Measurements from ENCODE around the gene WDR82.

WDR82 gene

GRCh38 chr3:52306978-52307377, 28.5 kb upstream of the WDR82 start:
- no peak for DNase-seq (ENCODE audit: insufficient read length, low spot score)
- FAIRE-seq: no peak
- no peak for TF ChIP-seq CTCF (IDR thresholded peaks at IDR 0.05; ENCODE audit: insufficient read depth, missing control alignments)

- DNase-seq (ENCODE audit: insufficient read length, low spot score): no peak
- TF ChIP-seq CTCF (IDR thresholded peaks at IDR 0.05; ENCODE audit: insufficient read depth, missing control alignments): no peak
- FAIRE-seq: no peak
Observed at GRCh38 chr3:52305926-52306325, 27.5 kb upstream of the WDR82 start.

GRCh38 chr3:52303811-52304210, 25.4 kb upstream of the WDR82 start:
- TF ChIP-seq CTCF (IDR thresholded peaks at IDR 0.05; ENCODE audit: insufficient read depth, missing control alignments): no peak
- FAIRE-seq: no peak
- DNase-seq (ENCODE audit: insufficient read length, low spot score): no peak

GRCh38 chr3:52302426-52303145, 24.1 kb upstream of the WDR82 start:
- peak; percentile 13 for TF ChIP-seq CTCF (IDR thresholded peaks at IDR 0.05; ENCODE audit: insufficient read depth, missing control alignments)
- FAIRE-seq (no peak), DNase-seq (ENCODE audit: insufficient read length, low spot score) (no peak)

- FAIRE-seq (no peak), DNase-seq (ENCODE audit: insufficient read length, low spot score) (no peak)
- TF ChIP-seq CTCF (IDR thresholded peaks at IDR 0.05; ENCODE audit: insufficient read depth, missing control alignments): peak; percentile 14
Observed at GRCh38 chr3:52299879-52300611, 21.6 kb upstream of the WDR82 start.

- DNase-seq (ENCODE audit: insufficient read length, low spot score) (no peak), FAIRE-seq (no peak)
- no peak for TF ChIP-seq CTCF (IDR thresholded peaks at IDR 0.05; ENCODE audit: insufficient read depth, missing control alignments)
Observed at GRCh38 chr3:52299247-52299878, 20.9 kb upstream of the WDR82 start.

All from D721Med (cell line).